H9 (cell line): ENCODE data around the gene MCM3. TPM values are rescaled to one million over a fixed set of nuclear protein-coding genes. Genes with fewer than 3 reads are reported as not detected.

Experiments
- DNase-seq: peaks from one replicate; pipeline ENCODE4 v3.0.0-alpha.2; 2017
- H2AFZ ChIP-seq: one replicate; pipeline ENCODE4 v1.6.1; 2013; ENCODE audit warnings: mild to moderate bottlenecking, low read length, control low read depth, moderate library complexity
- H2AK5ac ChIP-seq: 2 replicates; pipeline ENCODE4 v1.6.1; 2013; ENCODE audit warnings: low read length, control low read depth, mixed read lengths; ENCODE audit not compliant: insufficient read length
- H2BK120ac ChIP-seq: one replicate; pipeline ENCODE4 v1.6.1; 2013; ENCODE audit warnings: low read depth, mild to moderate bottlenecking, low read length, control low read depth, inconsistent platforms; ENCODE audit not compliant: poor library complexity, severe bottlenecking
- H2BK12ac ChIP-seq: 2 replicates; pipeline ENCODE4 v1.6.1; 2013; ENCODE audit warnings: low read length, control low read depth, mixed read lengths, low read depth; ENCODE audit not compliant: insufficient read length
- H2BK15ac ChIP-seq: 2 replicates; pipeline ENCODE4 v1.6.1; 2013; ENCODE audit warnings: low read depth, low read length, control low read depth
- H2BK20ac ChIP-seq: one replicate; pipeline ENCODE4 v1.6.1; 2013; ENCODE audit warnings: low read depth, mild to moderate bottlenecking, low read length, control low read depth, inconsistent platforms; ENCODE audit not compliant: poor library complexity, severe bottlenecking
- H2BK5ac ChIP-seq: 2 replicates; pipeline ENCODE4 v1.6.1; 2013; ENCODE audit warnings: low read length, control low read depth, mixed read lengths; ENCODE audit not compliant: insufficient read length
- H3K14ac ChIP-seq: 2 replicates; pipeline ENCODE4 v1.6.1; 2013; ENCODE audit warnings: low read length, control low read depth; ENCODE audit not compliant: insufficient read depth
- H3K18ac ChIP-seq: 2 replicates; pipeline ENCODE4 v1.6.1; 2013; ENCODE audit warnings: low read depth, mild to moderate bottlenecking, mixed read lengths, low read length, control low read depth; ENCODE audit not compliant: insufficient read length
- H3K23ac ChIP-seq: 2 replicates; pipeline ENCODE4 v1.6.1; 2013; ENCODE audit warnings: low read length, control low read depth, mixed read lengths, low read depth; ENCODE audit not compliant: insufficient read length
- H3K23me2 ChIP-seq: 2 replicates; pipeline ENCODE4 v1.6.1; 2013; ENCODE audit warnings: low read depth, mild to moderate bottlenecking, mixed read lengths, low read length, control low read depth; ENCODE audit not compliant: insufficient read length, poor library complexity, severe bottlenecking
- H3K27ac ChIP-seq: 2 replicates; pipeline ENCODE4 v1.5.1; 2013; ENCODE audit warnings: low read length, control low read depth, mixed read lengths, low read depth; ENCODE audit not compliant: insufficient read length
- H3K27me3 ChIP-seq: 2 replicates; pipeline ENCODE4 v1.6.1; 2013; ENCODE audit warnings: low read length, control low read depth, inconsistent platforms; ENCODE audit not compliant: insufficient read depth
- H3K4ac ChIP-seq: 2 replicates; pipeline ENCODE4 v1.6.1; 2013; ENCODE audit warnings: low read depth, mild to moderate bottlenecking, control low read depth, inconsistent platforms, low read length, moderate library complexity
- H3K4me1 ChIP-seq: 2 replicates; pipeline ENCODE4 v1.6.1; 2013; ENCODE audit warnings: low read length, control low read depth, inconsistent platforms; ENCODE audit not compliant: insufficient read depth
- H3K4me2 ChIP-seq: 2 replicates; pipeline ENCODE4 v1.6.1; 2013; ENCODE audit warnings: low read length, control low read depth, mixed read lengths; ENCODE audit not compliant: insufficient read length, insufficient read depth
- H3K56ac ChIP-seq: 2 replicates; pipeline ENCODE4 v1.6.1; 2013; ENCODE audit warnings: low read depth, mild to moderate bottlenecking, mixed read lengths, low read length, control low read depth; ENCODE audit not compliant: insufficient read length
- H3K79me1 ChIP-seq: 2 replicates; pipeline ENCODE4 v1.6.1; 2013; ENCODE audit warnings: low read depth, mild to moderate bottlenecking, moderate library complexity, low read length, control low read depth, inconsistent platforms; ENCODE audit not compliant: insufficient read depth, poor library complexity, severe bottlenecking
- H3K79me2 ChIP-seq: 2 replicates; pipeline ENCODE4 v1.6.1; 2013; ENCODE audit warnings: low read length, control low read depth, inconsistent platforms; ENCODE audit not compliant: insufficient read depth
- H3K9ac ChIP-seq: 2 replicates; pipeline ENCODE4 v1.6.1; 2013; ENCODE audit warnings: low read length, control low read depth, mixed read lengths; ENCODE audit not compliant: insufficient read length; ENCODE audit errors: extremely low read depth
- H3K9me3 ChIP-seq: one replicate; pipeline ENCODE4 v1.6.1; 2013; ENCODE audit warnings: low read depth, low read length, inconsistent platforms; ENCODE audit not compliant: control insufficient read depth
- H3T11ph ChIP-seq: one replicate; pipeline ENCODE4 v1.6.1; 2013; ENCODE audit warnings: mild to moderate bottlenecking, low read length, control low read depth, inconsistent platforms
- H4K20me1 ChIP-seq: one replicate; pipeline ENCODE4 v1.6.1; 2013; ENCODE audit not compliant: control insufficient read depth, insufficient read length, insufficient read depth
- H4K5ac ChIP-seq: 2 replicates; pipeline ENCODE4 v1.6.1; 2013; ENCODE audit warnings: low read depth, mild to moderate bottlenecking, mixed read lengths, low read length, control low read depth; ENCODE audit not compliant: insufficient read length
- H4K8ac ChIP-seq: replicated peaks from 2 replicates; pipeline ENCODE4 v1.6.1; 2013; ENCODE audit warnings: low read length, control low read depth, mixed read lengths, low read depth; ENCODE audit not compliant: insufficient read length
- H4K91ac ChIP-seq: 2 replicates; pipeline ENCODE4 v1.6.1; 2013; ENCODE audit warnings: low read depth, mild to moderate bottlenecking, moderate library complexity, mixed read lengths, low read length, control low read depth; ENCODE audit not compliant: insufficient read length
- H3K27ac Mint-ChIP-seq, 3 experiments: 2 replicates in 2 of 3; 3 replicates in 1 of 3; pipeline ENCODE4 v1.8.0; 2020 to 2021; ENCODE audit warnings: mixed read lengths in 3 of 3, mild to moderate bottlenecking in 1 of 3, moderate library complexity in 1 of 3
- H3K27me3 Mint-ChIP-seq: 2 replicates; pipeline ENCODE4 v1.8.0; 2021; ENCODE audit warnings: low read depth, mild to moderate bottlenecking, moderate library complexity, mixed read lengths
- H3K36me3 Mint-ChIP-seq, 3 experiments: 2 replicates in 2 of 3; 3 replicates in 1 of 3; pipeline ENCODE4 v1.8.0; 2020 to 2021; ENCODE audit warnings: low read depth in 3 of 3, mixed read lengths in 3 of 3; ENCODE audit not compliant: insufficient read depth in 1 of 3
- H3K4me1 Mint-ChIP-seq, 2 experiments: 2 replicates each; pipeline ENCODE4 v1.8.0; 2020; ENCODE audit warnings: mixed read lengths in 2 of 2
- H3K4me3 Mint-ChIP-seq, 2 experiments: 2 replicates in 1 of 2; 3 replicates in 1 of 2; pipeline ENCODE4 v1.8.0; 2020 to 2021; ENCODE audit warnings: mild to moderate bottlenecking in 2 of 2, mixed read lengths in 2 of 2, moderate library complexity in 1 of 2
- H3K9me3 Mint-ChIP-seq, 2 experiments: 2 replicates in 1 of 2; 3 replicates in 1 of 2; pipeline ENCODE4 v1.8.0; 2020; ENCODE audit warnings: mild to moderate bottlenecking in 2 of 2, mixed read lengths in 2 of 2, moderate library complexity in 1 of 2
- CTCF ChIP-seq: fragments of 200-600 bp; sonication (generic); conservative IDR thresholded peaks from 3 replicates; pipeline ENCODE4 v1.8.0; 2021; ENCODE audit warnings: antibody characterized with exemption, mild to moderate bottlenecking
- WGBS: extraction: QIAGEN DNeasy Blood & Tissue Kit; methylation state at CpG from one replicate; pipeline ENCODE4 v1.1.7; 2013; ENCODE audit warnings: missing lambda C conversion rate, low lambda C conversion rate, mixed read lengths; ENCODE audit not compliant: insufficient read length; ENCODE audit errors: extremely low coverage; 5-methylcytosine and 5-hydroxymethylcytosine counted together
- total RNA-seq: library from RNA; stranded (reverse); gene quantifications from 2 replicates; pipeline ENCODE4 v1.2.1, GENCODE V29; 2021

Gene MCM3
- total RNA-seq, 1 experiment from 2014 or later: 252 TPM

- H3K27ac Mint-ChIP-seq: peak overlapping the region in 2 of 3 experiments; percentile 29 to 50; a peak in 2 of 7 replicates
- no peak overlapping the region for H2BK15ac ChIP-seq
- no peak overlapping the region for H3K9ac ChIP-seq
- no peaks in the 10 kb centered on the region for H3K23me2 ChIP-seq
- DNase-seq: no peak
- H3K14ac ChIP-seq: no peak overlapping the region
- H3K4me3 Mint-ChIP-seq: no peak overlapping the region
- no peaks in the 10 kb centered on the region for H3K79me1 ChIP-seq
- no peak overlapping the region for H4K91ac ChIP-seq
- no peaks in the 10 kb centered on the region for H3K27me3 ChIP-seq
- no peaks in the 10 kb centered on the region; the same call in 1 of the 2 replicates for H3K27me3 Mint-ChIP-seq
- peaks cover 4 to 5% of the 10 kb centered on the region in 2 experiments; a peak in 3 of 5 replicates for H3K9me3 Mint-ChIP-seq
- no peak overlapping the region for H3K56ac ChIP-seq
- H3K4me1 Mint-ChIP-seq: no peaks in the 10 kb centered on the region
- no peak overlapping the region for H3T11ph ChIP-seq
- peaks cover 44 to 59% (median 51%) of the 10 kb centered on the region in 3 experiments for H3K36me3 Mint-ChIP-seq
- H3K79me2 ChIP-seq: no peaks in the 10 kb centered on the region
- H3K18ac ChIP-seq: no peak overlapping the region
- no peak overlapping the region for H2BK12ac ChIP-seq
- TF ChIP-seq CTCF: no peak
- no peak overlapping the region for H2AK5ac ChIP-seq
- H3K23ac ChIP-seq: no peak overlapping the region
- no peaks in the 10 kb centered on the region for H3K4me1 ChIP-seq
- no peaks in the 10 kb centered on the region for H4K20me1 ChIP-seq
- no peak overlapping the region for H4K8ac ChIP-seq
- no peak overlapping the region for H2BK120ac ChIP-seq
- no CpG with 5 or more reads among the region's 6 CpGs for WGBS
- no peak overlapping the region for H2AFZ ChIP-seq
- H3K4me2 ChIP-seq: no peak overlapping the region
- no peak overlapping the region for H3K27ac ChIP-seq
- H4K5ac ChIP-seq: no peak overlapping the region
- H2BK5ac ChIP-seq: no peak overlapping the region
- H3K9me3 ChIP-seq: no peaks in the 10 kb centered on the region
- no peak overlapping the region for H3K4ac ChIP-seq
- H2BK20ac ChIP-seq: no peak overlapping the region
Measured at GRCh38 chr6:52261229-52261628, 23.3 kb downstream of the MCM3 start.
